Fibroblast of villous mesenchyme (primary cell): ENCODE measurements around the gene STARD10. TPM values are rescaled to one million over a fixed set of nuclear protein-coding genes. Genes with fewer than 3 reads are reported as not detected.
A peak's percentile ranks its signal among the peaks of the same experiment; 100 is the strongest.

Source experiments
- DNase-seq: peaks from one replicate; pipeline ENCODE4 v3.0.0-alpha.2; 2010; ENCODE audit warnings: low read depth
- H3K4me3 ChIP-seq: 2 replicates; pipeline ENCODE4 v1.5.1; 2011; ENCODE audit warnings: low read depth, mild to moderate bottlenecking, low read length
- total RNA-seq: library from RNA; depleted of rRNA; stranded (reverse); fragments of >200 nt; gene quantifications from 2 replicates; pipeline ENCODE4 v1.2.3, GENCODE V29; 2012
- TF ChIP-seq, protein P1 (sequence below): IDR thresholded peaks from 2 replicates; pipeline ENCODE4 v1.5.1; 2012; ENCODE audit warnings: low read depth, mild to moderate bottlenecking, low read length; ENCODE audit not compliant: insufficient read depth

The STARD10 gene
- total RNA-seq, 1 donor, result 34.5 TPM

DNA sequence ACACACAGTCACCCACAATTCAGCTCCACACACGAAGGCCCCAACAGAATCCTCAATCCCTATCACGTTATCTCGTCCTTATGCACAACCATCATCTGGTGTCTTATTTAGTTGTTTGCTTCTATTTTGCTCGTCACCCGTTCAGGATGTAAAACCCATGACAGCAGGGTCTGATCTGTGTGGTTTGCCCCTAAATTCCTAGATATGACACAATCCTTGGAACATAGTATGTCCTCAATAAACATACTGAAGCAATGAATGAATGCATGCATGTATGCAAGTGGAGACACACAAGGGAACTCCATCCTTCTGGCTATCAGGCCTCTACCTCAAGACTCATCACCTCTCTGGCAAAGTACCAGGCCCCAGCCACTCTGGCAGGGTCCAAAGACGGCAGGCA is 20.2 kb downstream of the STARD10 start:
- peak; percentile 31 for DNase-seq

DNA sequence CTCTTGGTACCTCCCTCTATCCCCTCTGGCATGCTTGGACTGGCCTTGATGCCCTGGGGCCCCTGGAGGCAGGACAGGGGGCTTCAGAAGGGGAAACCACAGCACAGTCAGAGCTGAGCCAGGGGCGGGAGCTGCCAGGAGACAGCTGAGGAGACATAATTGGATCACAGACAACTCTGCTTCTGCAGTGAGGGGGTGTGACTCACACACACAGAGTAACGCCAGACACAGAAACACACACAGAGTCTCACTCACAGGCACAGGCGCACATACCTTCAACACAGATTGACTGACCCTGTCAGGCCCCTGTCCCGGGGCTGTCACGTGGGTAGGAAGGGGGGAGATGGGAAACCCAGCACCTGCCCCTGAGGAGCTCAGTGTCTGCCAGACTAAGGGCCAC is 20.6 kb downstream of the STARD10 start:
- no peak overlapping the region for H3K4me3 ChIP-seq
- TF ChIP-seq, protein P1, sequence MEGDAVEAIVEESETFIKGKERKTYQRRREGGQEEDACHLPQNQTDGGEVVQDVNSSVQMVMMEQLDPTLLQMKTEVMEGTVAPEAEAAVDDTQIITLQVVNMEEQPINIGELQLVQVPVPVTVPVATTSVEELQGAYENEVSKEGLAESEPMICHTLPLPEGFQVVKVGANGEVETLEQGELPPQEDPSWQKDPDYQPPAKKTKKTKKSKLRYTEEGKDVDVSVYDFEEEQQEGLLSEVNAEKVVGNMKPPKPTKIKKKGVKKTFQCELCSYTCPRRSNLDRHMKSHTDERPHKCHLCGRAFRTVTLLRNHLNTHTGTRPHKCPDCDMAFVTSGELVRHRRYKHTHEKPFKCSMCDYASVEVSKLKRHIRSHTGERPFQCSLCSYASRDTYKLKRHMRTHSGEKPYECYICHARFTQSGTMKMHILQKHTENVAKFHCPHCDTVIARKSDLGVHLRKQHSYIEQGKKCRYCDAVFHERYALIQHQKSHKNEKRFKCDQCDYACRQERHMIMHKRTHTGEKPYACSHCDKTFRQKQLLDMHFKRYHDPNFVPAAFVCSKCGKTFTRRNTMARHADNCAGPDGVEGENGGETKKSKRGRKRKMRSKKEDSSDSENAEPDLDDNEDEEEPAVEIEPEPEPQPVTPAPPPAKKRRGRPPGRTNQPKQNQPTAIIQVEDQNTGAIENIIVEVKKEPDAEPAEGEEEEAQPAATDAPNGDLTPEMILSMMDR, result no peak
- peak; percentile 83 for DNase-seq

More for the DNA sequence above, 20.2 kb downstream of the STARD10 start:
- TF ChIP-seq, protein P1, result no peak
- no peak overlapping the region for H3K4me3 ChIP-seq

DNA sequence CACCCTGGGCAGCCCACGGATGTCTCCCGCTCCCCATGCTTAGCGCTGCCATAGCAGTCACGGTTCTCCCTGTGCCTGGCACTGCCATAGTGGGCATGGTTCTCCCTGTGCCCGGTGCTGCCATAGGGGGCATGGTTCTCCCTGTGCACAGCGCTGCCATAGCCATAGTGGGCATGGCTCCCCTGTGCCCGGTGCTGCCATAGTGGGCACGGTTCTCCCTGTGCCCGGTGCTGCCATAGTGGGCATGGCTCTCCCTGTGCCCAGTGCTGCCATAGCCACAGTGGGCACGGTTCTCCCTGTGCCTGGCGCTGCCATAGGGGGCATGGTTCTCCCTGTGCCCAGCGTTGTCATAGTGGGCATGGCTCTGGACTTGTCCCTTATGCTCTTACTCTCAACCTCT is 21.8 kb downstream of the STARD10 start:
- TF ChIP-seq, protein P1, result no peak
- no peak for DNase-seq
- H3K4me3 ChIP-seq, result no peak overlapping the region

DNA sequence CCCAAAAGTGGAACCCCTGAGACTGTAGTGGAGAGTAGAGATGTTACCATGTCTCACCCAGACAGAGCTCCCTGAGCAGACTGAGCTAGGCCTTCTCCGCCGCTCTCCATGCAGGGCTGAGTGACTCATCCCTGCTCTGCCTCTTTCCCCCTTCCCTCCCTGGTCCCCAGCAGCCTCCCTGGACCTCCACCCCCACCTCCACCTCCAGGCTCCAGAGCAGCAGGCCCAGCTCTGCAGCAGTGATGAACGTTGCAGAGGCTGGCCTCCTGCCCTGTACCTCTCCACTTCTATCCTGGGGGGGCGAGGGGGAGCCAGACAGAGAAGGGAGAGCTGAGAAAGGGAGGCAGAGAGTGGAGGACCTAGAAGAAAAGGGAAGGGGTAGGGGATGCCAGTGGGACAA is 22.3 kb downstream of the STARD10 start:
- peak; percentile 35 for DNase-seq
- TF ChIP-seq, protein P1, result no peak
- H3K4me3 ChIP-seq, result no peak overlapping the region

DNA sequence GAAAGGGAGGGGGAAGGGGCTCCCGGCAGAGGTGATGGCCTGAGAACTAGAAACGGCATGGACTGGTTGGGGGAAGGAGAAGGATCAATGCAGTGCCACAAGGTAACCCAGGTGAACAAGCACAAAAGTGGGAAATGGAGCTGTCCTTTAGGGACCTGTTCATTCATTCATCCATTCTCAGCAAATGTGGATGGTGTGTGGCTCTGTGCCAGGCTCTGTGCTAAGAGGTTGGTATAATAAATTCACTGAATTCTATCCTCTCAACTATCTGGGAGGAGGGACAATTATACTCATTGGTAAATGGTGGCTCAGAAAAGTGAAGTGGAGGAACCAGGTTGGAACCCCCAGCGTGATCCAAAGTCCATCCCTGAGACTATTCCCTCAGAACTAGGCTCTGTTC is 23.0 kb downstream of the STARD10 start:
- DNase-seq, result no peak
- TF ChIP-seq, protein P1, result no peak
- H3K4me3 ChIP-seq, result no peak overlapping the region

DNA sequence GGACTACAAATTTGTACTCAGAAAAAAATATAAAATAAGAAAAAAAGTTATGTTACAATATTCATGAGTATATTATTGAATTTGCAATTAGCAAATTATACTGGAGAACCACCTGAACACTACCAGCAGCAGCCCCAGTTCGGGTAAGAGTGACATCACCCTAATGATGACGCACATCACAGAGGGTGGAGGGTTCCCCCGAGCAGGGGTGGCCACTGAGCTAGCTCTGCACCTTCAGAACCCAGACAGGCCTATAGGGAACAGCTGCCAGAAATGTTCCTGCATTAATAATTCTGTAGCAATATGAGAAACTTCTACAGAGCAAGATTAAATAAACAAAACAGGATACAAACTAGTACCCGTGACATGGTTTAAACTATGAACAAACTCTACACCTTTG is 24.2 kb downstream of the STARD10 start:
- H3K4me3 ChIP-seq, result no peak overlapping the region
- DNase-seq, result no peak
- TF ChIP-seq, protein P1, result no peak

DNA sequence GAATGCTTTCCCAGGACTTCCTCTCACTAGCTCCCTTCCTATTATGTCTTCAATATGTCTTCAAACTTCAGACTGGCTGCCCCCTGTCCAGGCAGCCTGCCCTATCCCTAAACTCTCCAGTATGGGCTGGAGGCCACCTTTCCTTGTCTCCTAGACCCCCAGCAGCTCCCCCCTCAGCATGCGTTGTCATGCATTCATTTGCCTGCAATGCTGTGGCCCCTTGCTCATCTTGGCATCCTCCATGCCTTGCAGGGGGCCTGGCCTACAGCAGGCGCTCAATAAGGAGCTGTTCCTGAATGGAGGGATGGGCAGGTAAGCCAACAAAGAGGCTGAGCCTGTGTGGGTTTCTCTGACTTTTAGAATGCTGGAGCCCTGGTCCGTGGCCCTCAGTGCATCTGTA is 25.3 kb downstream of the STARD10 start:
- no peak overlapping the region for H3K4me3 ChIP-seq
- TF ChIP-seq, protein P1, result no peak
- DNase-seq, result no peak
